HEK293 (cell line): ENCODE measurements around the gene UFSP1.

ENCODE experiments used
- ELK4 ChIP-seq: IDR thresholded peaks from 2 replicates; pipeline ENCODE4 v1.6.1; 2011; ENCODE audit warnings: mild to moderate bottlenecking, low read depth, low read length, borderline replicate concordance
- GLI4 ChIP-seq: fragments of 450-650 bp; formaldehyde crosslinking; IDR thresholded peaks from 2 replicates; pipeline ENCODE4 v1.5.1; 2016; ENCODE audit warnings: missing biosample characterization, missing genetic modification characterization
- GLIS2 ChIP-seq: fragments of 450-650 bp; formaldehyde crosslinking; IDR thresholded peaks from 2 replicates; pipeline ENCODE4 v1.5.1; 2016; ENCODE audit warnings: missing biosample characterization, missing genetic modification characterization
- KLF16 ChIP-seq: fragments of 450-650 bp; formaldehyde crosslinking; IDR thresholded peaks from 2 replicates; pipeline ENCODE4 v1.5.1; 2017; ENCODE audit warnings: missing biosample characterization, missing genetic modification characterization
- SALL2 ChIP-seq: fragments of 450-650 bp; formaldehyde crosslinking; IDR thresholded peaks from 2 replicates; pipeline ENCODE4 v1.5.0; 2017; ENCODE audit warnings: missing biosample characterization, mild to moderate bottlenecking, missing genetic modification characterization, borderline replicate concordance
- SCRT1 ChIP-seq: fragments of 450-650 bp; formaldehyde crosslinking; IDR thresholded peaks from 2 replicates; pipeline ENCODE4 v1.5.1; 2016; ENCODE audit warnings: missing biosample characterization, missing genetic modification characterization, borderline replicate concordance
- SP2 ChIP-seq: fragments of 450-650 bp; formaldehyde crosslinking; IDR thresholded peaks from 2 replicates; pipeline ENCODE4 v1.5.1; 2016; ENCODE audit warnings: missing biosample characterization, missing genetic modification characterization
- SP3 ChIP-seq: fragments of 450-650 bp; formaldehyde crosslinking; IDR thresholded peaks from 2 replicates; pipeline ENCODE4 v1.5.1; 2016; ENCODE audit warnings: missing biosample characterization, missing genetic modification characterization
- TCF7L2 ChIP-seq: IDR thresholded peaks from 2 replicates; pipeline ENCODE4 v1.6.1; 2011; ENCODE audit warnings: low read depth, mild to moderate bottlenecking, inconsistent platforms, low read length, moderate library complexity, borderline replicate concordance
- ZBTB10 ChIP-seq: fragments of 450-650 bp; formaldehyde crosslinking; IDR thresholded peaks from 2 replicates; pipeline ENCODE4 v1.5.1; 2016; ENCODE audit warnings: missing biosample characterization, missing genetic modification characterization
- ZBTB21 ChIP-seq: fragments of 450-650 bp; formaldehyde crosslinking; IDR thresholded peaks from 2 replicates; pipeline ENCODE4 v1.5.1; 2017; ENCODE audit warnings: missing biosample characterization, missing genetic modification characterization
- ZFP3 ChIP-seq: fragments of 450-650 bp; formaldehyde crosslinking; IDR thresholded peaks from 2 replicates; pipeline ENCODE4 v1.5.1; 2016; ENCODE audit warnings: low read depth, missing biosample characterization, missing genetic modification characterization
- ZNF132 ChIP-seq: fragments of 450-650 bp; formaldehyde crosslinking; IDR thresholded peaks from 2 replicates; pipeline ENCODE4 v1.5.1; 2017; ENCODE audit warnings: missing biosample characterization, missing genetic modification characterization, borderline replicate concordance
- ZNF292 ChIP-seq: fragments of 450-650 bp; formaldehyde crosslinking; IDR thresholded peaks from 2 replicates; pipeline ENCODE4 v1.5.1; 2016; ENCODE audit warnings: low read depth, missing biosample characterization, missing genetic modification characterization, borderline replicate concordance
- ZNF311 ChIP-seq: fragments of 450-650 bp; formaldehyde crosslinking; IDR thresholded peaks from 2 replicates; pipeline ENCODE4 v1.5.1; 2017; ENCODE audit warnings: missing biosample characterization, missing genetic modification characterization, borderline replicate concordance
- ZNF324 ChIP-seq: fragments of 450-650 bp; formaldehyde crosslinking; IDR thresholded peaks from 2 replicates; pipeline ENCODE4 v1.5.1; 2016; ENCODE audit warnings: missing biosample characterization, missing genetic modification characterization
- ZNF335 ChIP-seq: fragments of 450-650 bp; formaldehyde crosslinking; conservative IDR thresholded peaks from 2 replicates; pipeline ENCODE4 v1.5.1; 2016; ENCODE audit warnings: missing biosample characterization, missing genetic modification characterization
- ZNF423 ChIP-seq: fragments of 450-650 bp; formaldehyde crosslinking; IDR thresholded peaks from 2 replicates; pipeline ENCODE4 v1.5.1; 2016; ENCODE audit warnings: missing biosample characterization, missing genetic modification characterization
- ZNF433 ChIP-seq: fragments of 450-650 bp; formaldehyde crosslinking; IDR thresholded peaks from 2 replicates; pipeline ENCODE4 v1.5.1; 2016; ENCODE audit warnings: missing biosample characterization, missing genetic modification characterization, low read depth
- ZNF521 ChIP-seq: fragments of 450-650 bp; formaldehyde crosslinking; IDR thresholded peaks from 2 replicates; pipeline ENCODE4 v1.5.1; 2017; ENCODE audit warnings: missing biosample characterization, mild to moderate bottlenecking, missing genetic modification characterization
- ZNF544 ChIP-seq: fragments of 450-650 bp; formaldehyde crosslinking; IDR thresholded peaks from 2 replicates; pipeline ENCODE4 v1.5.0; 2017; ENCODE audit warnings: missing biosample characterization, missing genetic modification characterization
- ZNF624 ChIP-seq: fragments of 450-650 bp; formaldehyde crosslinking; IDR thresholded peaks from 2 replicates; pipeline ENCODE4 v1.5.1; 2017; ENCODE audit warnings: missing biosample characterization, missing genetic modification characterization
- ZNF629 ChIP-seq: fragments of 450-650 bp; formaldehyde crosslinking; IDR thresholded peaks from 2 replicates; pipeline ENCODE4 v1.5.1; 2017; ENCODE audit warnings: missing biosample characterization, missing genetic modification characterization
- ZNF658 ChIP-seq: fragments of 450-650 bp; formaldehyde crosslinking; IDR thresholded peaks from 2 replicates; pipeline ENCODE4; 2016; ENCODE audit warnings: missing biosample characterization, missing genetic modification characterization
- ZNF677 ChIP-seq: fragments of 450-650 bp; IDR thresholded peaks from 2 replicates; pipeline ENCODE4 v1.5.0; 2018; ENCODE audit warnings: missing biosample characterization, mild to moderate bottlenecking, missing genetic modification characterization, moderate library complexity
- ZNF785 ChIP-seq: fragments of 450-650 bp; formaldehyde crosslinking; IDR thresholded peaks from 2 replicates; pipeline ENCODE4 v1.5.1; 2016; ENCODE audit warnings: missing biosample characterization, missing genetic modification characterization
- ZNF791 ChIP-seq: fragments of 450-650 bp; formaldehyde crosslinking; IDR thresholded peaks from 2 replicates; pipeline ENCODE4 v1.5.1; 2016; ENCODE audit warnings: missing biosample characterization, missing genetic modification characterization
- TF ChIP-seq, protein P1 (sequence below): fragments of 450-650 bp; formaldehyde crosslinking; IDR thresholded peaks from 2 replicates; pipeline ENCODE4 v1.5.1; 2016; ENCODE audit warnings: missing biosample characterization, missing genetic modification characterization, low read depth
- TF ChIP-seq, protein P2 (sequence below): fragments of 450-650 bp; formaldehyde crosslinking; IDR thresholded peaks from 2 replicates; pipeline ENCODE4 v1.5.1; 2016; ENCODE audit warnings: missing biosample characterization, missing genetic modification characterization
- TF ChIP-seq, protein P3 (sequence below): fragments of 450-650 bp; IDR thresholded peaks from 2 replicates; pipeline ENCODE4 v1.5.1; 2018; ENCODE audit warnings: missing biosample characterization, mild to moderate bottlenecking, missing genetic modification characterization
- TF ChIP-seq, protein P4 (sequence below): fragments of 450-650 bp; formaldehyde crosslinking; optimal IDR thresholded peaks from 2 replicates; pipeline ENCODE3; 2016; ENCODE audit warnings: missing biosample characterization, mild to moderate bottlenecking, missing genetic modification characterization

The UFSP1 gene

GRCh38 chr7:100894860-100895700 lies 5.6 kb upstream of the UFSP1 start (continued):
- 0 out of 2 replicates have a peak, but pooled peaks have one; percentile 27 for TF ChIP-seq ZNF785
- TF ChIP-seq ZNF335 (tag by site-specific recombination) = peak; percentile 95
- TF ChIP-seq ZNF292 (tag by site-specific recombination) = no peak
- peak; percentile 95 for TF ChIP-seq GLIS2
- TF ChIP-seq, protein P1, sequence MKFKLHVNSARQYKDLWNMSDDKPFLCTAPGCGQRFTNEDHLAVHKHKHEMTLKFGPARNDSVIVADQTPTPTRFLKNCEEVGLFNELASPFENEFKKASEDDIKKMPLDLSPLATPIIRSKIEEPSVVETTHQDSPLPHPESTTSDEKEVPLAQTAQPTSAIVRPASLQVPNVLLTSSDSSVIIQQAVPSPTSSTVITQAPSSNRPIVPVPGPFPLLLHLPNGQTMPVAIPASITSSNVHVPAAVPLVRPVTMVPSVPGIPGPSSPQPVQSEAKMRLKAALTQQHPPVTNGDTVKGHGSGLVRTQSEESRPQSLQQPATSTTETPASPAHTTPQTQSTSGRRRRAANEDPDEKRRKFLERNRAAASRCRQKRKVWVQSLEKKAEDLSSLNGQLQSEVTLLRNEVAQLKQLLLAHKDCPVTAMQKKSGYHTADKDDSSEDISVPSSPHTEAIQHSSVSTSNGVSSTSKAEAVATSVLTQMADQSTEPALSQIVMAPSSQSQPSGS = no peak
- TF ChIP-seq ZNF132 (tag by site-specific recombination) = no peak
- TF ChIP-seq ZNF521 (tag by site-specific recombination) = no peak
- no peak for TF ChIP-seq ZNF629 (tag by site-specific recombination)
- TF ChIP-seq ZNF658 (tag by site-specific recombination) = no peak
- TF ChIP-seq ZNF544 = no peak
- TF ChIP-seq, protein P2, sequence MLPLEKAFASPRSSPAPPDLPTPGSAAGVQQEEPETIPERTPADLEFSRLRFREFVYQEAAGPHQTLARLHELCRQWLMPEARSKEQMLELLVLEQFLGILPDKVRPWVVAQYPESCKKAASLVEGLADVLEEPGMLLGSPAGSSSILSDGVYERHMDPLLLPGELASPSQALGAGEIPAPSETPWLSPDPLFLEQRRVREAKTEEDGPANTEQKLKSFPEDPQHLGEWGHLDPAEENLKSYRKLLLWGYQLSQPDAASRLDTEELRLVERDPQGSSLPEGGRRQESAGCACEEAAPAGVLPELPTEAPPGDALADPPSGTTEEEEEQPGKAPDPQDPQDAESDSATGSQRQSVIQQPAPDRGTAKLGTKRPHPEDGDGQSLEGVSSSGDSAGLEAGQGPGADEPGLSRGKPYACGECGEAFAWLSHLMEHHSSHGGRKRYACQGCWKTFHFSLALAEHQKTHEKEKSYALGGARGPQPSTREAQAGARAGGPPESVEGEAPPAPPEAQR (tag by site-specific recombination) = no peak
- TF ChIP-seq ZNF624 (tag by site-specific recombination) = no peak
- no peak for TF ChIP-seq ZNF324 (tag by site-specific recombination)
- TF ChIP-seq ZNF423 (tag by site-specific recombination) = peak; percentile 24; the same call in 1 of the 2 replicates
- TF ChIP-seq ZNF677 (tag by site-specific recombination) = no peak
- no peak for TF ChIP-seq ZNF433 (tag by site-specific recombination)
- TF ChIP-seq, protein P3, sequence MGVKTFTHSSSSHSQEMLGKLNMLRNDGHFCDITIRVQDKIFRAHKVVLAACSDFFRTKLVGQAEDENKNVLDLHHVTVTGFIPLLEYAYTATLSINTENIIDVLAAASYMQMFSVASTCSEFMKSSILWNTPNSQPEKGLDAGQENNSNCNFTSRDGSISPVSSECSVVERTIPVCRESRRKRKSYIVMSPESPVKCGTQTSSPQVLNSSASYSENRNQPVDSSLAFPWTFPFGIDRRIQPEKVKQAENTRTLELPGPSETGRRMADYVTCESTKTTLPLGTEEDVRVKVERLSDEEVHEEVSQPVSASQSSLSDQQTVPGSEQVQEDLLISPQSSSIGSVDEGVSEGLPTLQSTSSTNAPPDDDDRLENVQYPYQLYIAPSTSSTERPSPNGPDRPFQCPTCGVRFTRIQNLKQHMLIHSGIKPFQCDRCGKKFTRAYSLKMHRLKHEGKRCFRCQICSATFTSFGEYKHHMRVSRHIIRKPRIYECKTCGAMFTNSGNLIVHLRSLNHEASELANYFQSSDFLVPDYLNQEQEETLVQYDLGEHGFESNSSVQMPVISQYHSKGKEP (tag by site-specific recombination) = no peak
- TF ChIP-seq KLF16 = peak; percentile 7; the same call in 1 of the 2 replicates
- TF ChIP-seq ZBTB21 (tag by site-specific recombination) = no peak
- no peak for TF ChIP-seq ELK4
- no peak for TF ChIP-seq GLI4 (tag by site-specific recombination)
- no peak for TF ChIP-seq ZNF311
- TF ChIP-seq, protein P4, sequence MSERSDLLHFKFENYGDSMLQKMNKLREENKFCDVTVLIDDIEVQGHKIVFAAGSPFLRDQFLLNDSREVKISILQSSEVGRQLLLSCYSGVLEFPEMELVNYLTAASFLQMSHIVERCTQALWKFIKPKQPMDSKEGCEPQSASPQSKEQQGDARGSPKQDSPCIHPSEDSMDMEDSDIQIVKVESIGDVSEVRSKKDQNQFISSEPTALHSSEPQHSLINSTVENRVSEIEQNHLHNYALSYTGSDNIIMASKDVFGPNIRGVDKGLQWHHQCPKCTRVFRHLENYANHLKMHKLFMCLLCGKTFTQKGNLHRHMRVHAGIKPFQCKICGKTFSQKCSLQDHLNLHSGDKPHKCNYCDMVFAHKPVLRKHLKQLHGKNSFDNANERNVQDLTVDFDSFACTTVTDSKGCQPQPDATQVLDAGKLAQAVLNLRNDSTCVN (tag by site-specific recombination) = peak; percentile 36
- TF ChIP-seq TCF7L2 = no peak
- TF ChIP-seq SCRT1 (tag by site-specific recombination) = no peak
- no peak for TF ChIP-seq SALL2 (tag by site-specific recombination)
- TF ChIP-seq SP2 = peak; percentile 40; the same call in 1 of the 2 replicates
- TF ChIP-seq SP3 = no peak
- no peak for TF ChIP-seq ZNF791 (tag by site-specific recombination)
- no peak for TF ChIP-seq ZFP3 (tag by site-specific recombination)
- TF ChIP-seq ZBTB10 = peak; percentile 96
